K562 (cell line): ENCODE data around the gene PAXIP1. TPM values are rescaled to one million over a fixed set of nuclear protein-coding genes. Genes with fewer than 3 reads are reported as not detected.

ENCODE experiments used
- ATAC-seq: fragments of 200-7000 bp; cut with Tn5 transposase; 3 replicates; pipeline ENCODE4 v1.9.1; 2020; ENCODE audit warnings: moderate library complexity
- BruUV-seq: library from RNA; stranded (reverse); fragments of 400-500 nt; replicated peaks from 2 replicates; lab custom pipeline; 2021; lab: Mats Ljungman, UMichigan
- CTCF ChIA-PET: fragments of 300-600 bp; formaldehyde crosslinking; extraction: SDS; loops from one replicate; lab custom pipeline; 2021; ENCODE audit warnings: low intra/inter-chr PET ratio; lab: Yijun Ruan, JAX
- POLR2A ChIA-PET: fragments of 300-600, 350-650 bp; sonication (Branson Sonifier 250); formaldehyde crosslinking; extraction: SDS; loops from one replicate; lab custom pipeline; 2021; ENCODE audit warnings: antibody characterized with exemption, inconsistent platforms; lab: Yijun Ruan, JAX
- DNase-seq, 4 experiments: peaks; one replicate each; pipeline versions ENCODE4 v3.0.0 to v3.0.0-alpha.2; 2011 to 2018; ENCODE audit warnings: low spot score in 3 of 4, mixed read lengths in 3 of 4; ENCODE audit errors: extremely low read depth in 1 of 4
- FAIRE-seq: peaks from 2 replicates; lab custom pipeline; 2011; peaks lifted over from hg19 to GRCh38; lab: Jason Lieb, UNC
- H2AFZ ChIP-seq: 2 replicates; pipeline ENCODE4 v1.6.0; 2011; ENCODE audit warnings: low read depth, low read length, control low read depth, inconsistent platforms
- H3K27ac ChIP-seq: fragments of 200-600 bp; 3 replicates; pipeline ENCODE4 v1.8.0; 2011; ENCODE audit warnings: low read depth, mild to moderate bottlenecking, control low read depth, inconsistent platforms, low read length, moderate library complexity, mixed read lengths; ENCODE audit errors: extremely low read depth
- H3K27me3 ChIP-seq, 2 experiments: fragments of 300-600 bp in 1 of 2; 2 replicates in 1 of 2; 3 replicates in 1 of 2; pipeline versions ENCODE4 v1.6.0 to v1.8.0; 2011; ENCODE audit warnings: inconsistent platforms in 2 of 2, low read length in 2 of 2, mild to moderate bottlenecking in 1 of 2, mixed read lengths in 1 of 2, moderate library complexity in 1 of 2; ENCODE audit not compliant: control insufficient read depth in 2 of 2, insufficient read depth in 2 of 2
- H3K36me3 ChIP-seq: fragments of 300-600 bp; 3 replicates; pipeline ENCODE4 v1.8.0; 2011; ENCODE audit warnings: mild to moderate bottlenecking, low read length, inconsistent platforms; ENCODE audit not compliant: control insufficient read depth, insufficient read depth
- H3K4me1 ChIP-seq, 2 experiments: fragments of 200-600 bp in 1 of 2; replicated peaks in 1 of 2; 2 replicates in 1 of 2; 3 replicates in 1 of 2; pipeline versions ENCODE4 v1.5.1 to v1.8.0; 2011; ENCODE audit warnings: inconsistent platforms in 2 of 2, low read length in 2 of 2, mild to moderate bottlenecking in 1 of 2, mixed read lengths in 1 of 2, moderate library complexity in 1 of 2; ENCODE audit not compliant: control insufficient read depth in 2 of 2, insufficient read depth in 2 of 2
- H3K4me2 ChIP-seq: 2 replicates; pipeline ENCODE4 v1.6.1; 2011; ENCODE audit warnings: low read length, control low read depth, inconsistent platforms, mixed read lengths; ENCODE audit not compliant: insufficient read depth
- H3K4me3 ChIP-seq: fragments of 200-600 bp; sonication (generic), shearing (Covaris generic); 2 replicates; pipeline ENCODE4 v1.5.1; 2016; ENCODE audit warnings: control low read depth, inconsistent platforms
- H3K79me2 ChIP-seq: fragments of 200-600 bp; 3 replicates; pipeline ENCODE4 v1.8.0; 2011; ENCODE audit warnings: low read length, inconsistent platforms; ENCODE audit not compliant: control insufficient read depth, insufficient read depth
- H3K9ac ChIP-seq, 2 experiments: 2 replicates each; pipeline versions ENCODE4 v1.6.0 to v1.6.1; 2011; ENCODE audit warnings: low read depth in 2 of 2, low read length in 2 of 2, control low read depth in 1 of 2, inconsistent platforms in 1 of 2, mild to moderate bottlenecking in 1 of 2, mixed read lengths in 1 of 2; ENCODE audit not compliant: insufficient read depth in 1 of 2
- H3K9me1 ChIP-seq: one replicate; pipeline ENCODE4 v1.6.0; 2011; ENCODE audit warnings: inconsistent platforms, mild to moderate bottlenecking, low read length, moderate library complexity; ENCODE audit not compliant: control insufficient read depth, insufficient read depth
- H3K9me3 ChIP-seq: replicated peaks from 2 replicates; pipeline ENCODE4 v1.5.1; 2011; ENCODE audit warnings: low read depth, low read length, inconsistent platforms; ENCODE audit not compliant: control insufficient read depth, insufficient read depth
- H4K20me1 ChIP-seq: replicated peaks from 2 replicates; pipeline ENCODE4 v1.6.1; 2011; ENCODE audit warnings: low read length, inconsistent platforms, mixed read lengths; ENCODE audit not compliant: control insufficient read depth, insufficient read depth
- EZH2 ChIP-seq: IDR thresholded peaks from 2 replicates; pipeline ENCODE4 v1.6.1; 2012; ENCODE audit warnings: low read depth, mild to moderate bottlenecking, inconsistent platforms, low read length, borderline replicate concordance
- JUN ChIP-seq, 2 experiments: sonication (generic) in 1 of 2; formaldehyde crosslinking in 1 of 2; IDR thresholded peaks; 2 replicates each; pipeline versions ENCODE4 v1.6.1 to v1.8.0; 2012 to 2022; ENCODE audit warnings: borderline replicate concordance in 2 of 2, mild to moderate bottlenecking in 2 of 2, improper control_type of control experiment in 1 of 2, low read depth in 1 of 2, low read length in 1 of 2, missing genetic modification reagents in 1 of 2
- KDM4B ChIP-seq, 2 experiments: fragments of 450-650 bp in 1 of 2; sonication (generic) in 1 of 2; IDR thresholded peaks; 2 replicates each; pipeline ENCODE4 v1.6.1; 2016 to 2017; ENCODE audit warnings: borderline replicate concordance in 2 of 2, antibody characterized with exemption in 1 of 2, low read depth in 1 of 2, mild to moderate bottlenecking in 1 of 2
- MTA2 ChIP-seq: fragments of 450-650 bp; IDR thresholded peaks from 2 replicates; pipeline ENCODE4 v1.6.1; 2016; ENCODE audit warnings: low read depth
- NCOA4 ChIP-seq: fragments of 450-650 bp; IDR thresholded peaks from 2 replicates; pipeline ENCODE4 v1.6.1; 2018; ENCODE audit warnings: mild to moderate bottlenecking; ENCODE audit not compliant: partially characterized antibody
- NR2F6 ChIP-seq: fragments of 450-650 bp; formaldehyde crosslinking; IDR thresholded peaks from 2 replicates; pipeline ENCODE4 v1.4.0; 2020; ENCODE audit warnings: mild to moderate bottlenecking
- SREBF2 ChIP-seq: sonication (generic); formaldehyde crosslinking; IDR thresholded peaks from 2 replicates; pipeline ENCODE4 v1.4.0; 2020; ENCODE audit warnings: mild to moderate bottlenecking, missing genetic modification reagents
- TAL1 ChIP-seq: fragments of 450-650 bp; IDR thresholded peaks from 2 replicates; pipeline ENCODE4 v1.6.1; 2016; ENCODE audit warnings: mild to moderate bottlenecking
- TARDBP ChIP-seq: fragments of 450-650 bp; IDR thresholded peaks from 2 replicates; pipeline ENCODE4 v1.6.1; 2016
- XRCC3 ChIP-seq: fragments of 450-650 bp; IDR thresholded peaks from 2 replicates; pipeline ENCODE4 v1.6.1; 2017; ENCODE audit warnings: mild to moderate bottlenecking, moderate library complexity
- WGBS: fragments of 100-300 bp; shearing (Covaris generic); methylation state at CpG from one replicate; pipeline ENCODE4 v1.1.6; 2016; ENCODE audit warnings: low coverage, mixed read lengths; ENCODE audit not compliant: insufficient coverage; ENCODE audit errors: missing lambda C conversion rate; 5-methylcytosine and 5-hydroxymethylcytosine counted together
- in situ Hi-C: fragments of 300-500 bp; cut with MboI; formaldehyde crosslinking; loops from 4 replicates; pipeline ENCODE4 v1.15.0; 2018; ENCODE audit warnings: inconsistent platforms, mixed read lengths
- intact Hi-C: fragments of 100-400 bp; cut with micrococcal nuclease; formaldehyde crosslinking; loops from 2 replicates; pipeline ENCODE4 v1.14.2; 2022
- polyA plus RNA-seq, 8 experiments: library from polyadenylated mRNA; depleted of rRNA in 4 of 8; stranded (reverse) in 5 of 8; unstranded in 3 of 8; fragments of >200 nt; fragmentation: Nextera tagmentation in 2 of 8; fragmentation: Illumina TruSeq in 1 of 8; extraction: Ambion mirVana in 2 of 8; extraction: Trizol in 1 of 8; gene quantifications; 2 replicates each; pipeline versions ENCODE4 v1.2.1 to v1.2.3, GENCODE V29; 2011 to 2014; ENCODE audit warnings: inconsistent platforms in 1 of 8, missing spikeins in 1 of 8
- total RNA-seq, 7 experiments: library from RNA; depleted of rRNA in 6 of 7; stranded (reverse); fragments of >200 nt in 6 of 7; fragmentation: Illumina TruSeq in 2 of 7; extraction: Trizol in 2 of 7; gene quantifications; 2 replicates each; pipeline versions ENCODE4 v1.2.1 to v1.2.3, GENCODE V29; 2011 to 2021; ENCODE audit warnings: low replicate concordance in 1 of 7
- TF ChIP-seq, protein P1 (sequence below), 2 experiments: fragments of 450-650 bp in 1 of 2; sonication (generic) in 1 of 2; formaldehyde crosslinking; conservative IDR thresholded peaks; 2 replicates each; pipeline versions ENCODE4 v1.4.0 to v1.8.1; 2020 to 2022; ENCODE audit warnings: mild to moderate bottlenecking in 1 of 2, missing genetic modification reagents in 1 of 2
- TF ChIP-seq, protein P2 (sequence below): sonication (generic); formaldehyde crosslinking; IDR thresholded peaks from 2 replicates; pipeline ENCODE4 v1.8.0; 2022; ENCODE audit warnings: mild to moderate bottlenecking, missing genetic modification reagents, borderline replicate concordance
- TF ChIP-seq, protein P3 (sequence below), 2 experiments: IDR thresholded peaks; 2 replicates each; pipeline ENCODE4 v1.6.1; 2012; ENCODE audit warnings: improper control_type of control experiment in 2 of 2, low read depth in 2 of 2, low read length in 2 of 2, borderline replicate concordance in 1 of 2
- TF ChIP-seq, protein P4 (sequence below): fragments of 200-800 bp; sonication (Bioruptor generic); IDR thresholded peaks from 2 replicates; pipeline ENCODE4 v1.6.1; 2017; ENCODE audit warnings: missing genetic modification characterization, missing compliant biosample characterization

PAXIP1 gene
- total and polyA plus RNA-seq, 9 of the 15 experiments (the other 6 are each of a cell fraction or from before 2014, with no cell fraction given) = 9.7 to 37.9 (median 28.4) TPM

DNA sequence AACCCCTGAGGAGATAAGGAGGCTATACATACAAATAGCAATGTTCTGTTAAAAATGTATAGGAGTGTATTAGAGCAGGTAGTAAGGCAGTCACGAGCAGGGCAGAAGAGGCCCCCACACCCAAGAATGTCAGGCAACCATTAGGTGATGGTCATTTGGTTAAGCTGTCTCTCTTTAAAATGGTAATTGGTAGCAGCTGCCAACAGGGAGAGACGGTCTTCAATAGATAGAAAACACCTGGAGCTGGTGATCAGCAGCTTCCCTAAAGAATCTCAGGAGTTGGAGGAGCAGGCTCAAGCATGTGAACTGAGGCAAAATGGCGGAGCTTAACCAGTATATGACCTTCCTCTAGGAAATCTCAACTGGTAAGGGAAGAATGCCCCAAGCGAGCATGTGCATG is 40.8 kb upstream of the PAXIP1 start (continued):
- TF ChIP-seq, protein P1, sequence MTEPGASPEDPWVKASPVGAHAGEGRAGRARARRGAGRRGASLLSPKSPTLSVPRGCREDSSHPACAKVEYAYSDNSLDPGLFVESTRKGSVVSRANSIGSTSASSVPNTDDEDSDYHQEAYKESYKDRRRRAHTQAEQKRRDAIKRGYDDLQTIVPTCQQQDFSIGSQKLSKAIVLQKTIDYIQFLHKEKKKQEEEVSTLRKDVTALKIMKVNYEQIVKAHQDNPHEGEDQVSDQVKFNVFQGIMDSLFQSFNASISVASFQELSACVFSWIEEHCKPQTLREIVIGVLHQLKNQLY (CRISPR knock-in tag; conservative IDR thresholded peaks at IDR 0.05) = no peak
- TF ChIP-seq, all 486 proteins: peak for 0

DNA sequence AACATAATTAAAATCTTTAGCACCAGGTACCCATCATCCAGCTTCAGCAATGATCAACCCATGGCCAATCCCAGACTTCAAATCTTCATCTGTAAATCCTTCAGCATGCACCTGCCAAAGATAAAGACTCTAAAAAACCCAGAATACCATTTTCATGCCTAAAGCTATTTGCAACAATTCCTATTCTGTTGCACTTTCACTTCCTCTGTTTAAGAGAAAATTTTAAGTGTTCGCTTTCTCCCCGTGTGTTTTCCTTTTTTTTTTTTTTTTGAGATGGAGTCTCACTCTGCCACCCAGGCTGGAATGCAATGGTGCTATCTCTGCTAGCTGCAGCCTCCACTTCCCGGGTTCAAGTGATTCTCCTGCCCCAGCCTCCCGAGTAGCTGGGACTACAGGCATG is 35.4 kb upstream of the PAXIP1 start:
- Histone ChIP-seq H2AFZ (no peak overlapping the region), H3K9me1 (no peaks in the 10 kb centered on the region), H3K79me2 (no peaks in the 10 kb centered on the region), H3K4me2 (no peak overlapping the region), H3K9ac (no peak overlapping the region), H3K36me3 (no peaks in the 10 kb centered on the region), H3K4me3 (no peak overlapping the region), H3K27me3 (peaks cover 5 to 20% of the 10 kb centered on the region in 2 experiments; a peak in 3 of 5 replicates), H3K27ac (no peak overlapping the region), H3K9me3 (no peaks in the 10 kb centered on the region), H4K20me1 (no peaks in the 10 kb centered on the region), H3K4me1 (no peaks in the 10 kb centered on the region)
- WGBS = 0% methylated on average over 4 of the region's 4 CpGs
- in situ Hi-C loops (no loop called here), intact Hi-C loops (no loop called here)
- CTCF ChIA-PET = no interaction called here
- FAIRE-seq (no peak), ATAC-seq (no peak), DNase-seq (no peak)
- POLR2A ChIA-PET = interaction anchor here (0.9 kb wide), 1 partner anchor 17 kb away, joined by 3 read pairs; no protein-coding TSS in a partner anchor
- no peak for TF ChIP-seq NR2F6 (CRISPR knock-in tag)
- TF ChIP-seq, protein P2, sequence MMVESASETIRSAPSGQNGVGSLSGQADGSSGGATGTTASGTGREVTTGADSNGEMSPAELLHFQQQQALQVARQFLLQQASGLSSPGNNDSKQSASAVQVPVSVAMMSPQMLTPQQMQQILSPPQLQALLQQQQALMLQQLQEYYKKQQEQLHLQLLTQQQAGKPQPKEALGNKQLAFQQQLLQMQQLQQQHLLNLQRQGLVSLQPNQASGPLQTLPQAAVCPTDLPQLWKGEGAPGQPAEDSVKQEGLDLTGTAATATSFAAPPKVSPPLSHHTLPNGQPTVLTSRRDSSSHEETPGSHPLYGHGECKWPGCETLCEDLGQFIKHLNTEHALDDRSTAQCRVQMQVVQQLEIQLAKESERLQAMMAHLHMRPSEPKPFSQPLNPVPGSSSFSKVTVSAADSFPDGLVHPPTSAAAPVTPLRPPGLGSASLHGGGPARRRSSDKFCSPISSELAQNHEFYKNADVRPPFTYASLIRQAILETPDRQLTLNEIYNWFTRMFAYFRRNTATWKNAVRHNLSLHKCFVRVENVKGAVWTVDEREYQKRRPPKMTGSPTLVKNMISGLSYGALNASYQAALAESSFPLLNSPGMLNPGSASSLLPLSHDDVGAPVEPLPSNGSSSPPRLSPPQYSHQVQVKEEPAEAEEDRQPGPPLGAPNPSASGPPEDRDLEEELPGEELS = no peak
- TF ChIP-seq KDM4B (IDR thresholded peaks at IDR 0.05; ENCODE audit: borderline replicate concordance in 2 of 2, low read depth in 1 of 2) = no peak
- TF ChIP-seq, protein P3, sequence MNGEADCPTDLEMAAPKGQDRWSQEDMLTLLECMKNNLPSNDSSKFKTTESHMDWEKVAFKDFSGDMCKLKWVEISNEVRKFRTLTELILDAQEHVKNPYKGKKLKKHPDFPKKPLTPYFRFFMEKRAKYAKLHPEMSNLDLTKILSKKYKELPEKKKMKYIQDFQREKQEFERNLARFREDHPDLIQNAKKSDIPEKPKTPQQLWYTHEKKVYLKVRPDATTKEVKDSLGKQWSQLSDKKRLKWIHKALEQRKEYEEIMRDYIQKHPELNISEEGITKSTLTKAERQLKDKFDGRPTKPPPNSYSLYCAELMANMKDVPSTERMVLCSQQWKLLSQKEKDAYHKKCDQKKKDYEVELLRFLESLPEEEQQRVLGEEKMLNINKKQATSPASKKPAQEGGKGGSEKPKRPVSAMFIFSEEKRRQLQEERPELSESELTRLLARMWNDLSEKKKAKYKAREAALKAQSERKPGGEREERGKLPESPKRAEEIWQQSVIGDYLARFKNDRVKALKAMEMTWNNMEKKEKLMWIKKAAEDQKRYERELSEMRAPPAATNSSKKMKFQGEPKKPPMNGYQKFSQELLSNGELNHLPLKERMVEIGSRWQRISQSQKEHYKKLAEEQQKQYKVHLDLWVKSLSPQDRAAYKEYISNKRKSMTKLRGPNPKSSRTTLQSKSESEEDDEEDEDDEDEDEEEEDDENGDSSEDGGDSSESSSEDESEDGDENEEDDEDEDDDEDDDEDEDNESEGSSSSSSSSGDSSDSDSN (IDR thresholded peaks at IDR 0.05; ENCODE audit: borderline replicate concordance in 1 of 2, low read depth in 2 of 2, low read length in 2 of 2) = no peak
- TF ChIP-seq TARDBP = no peak
- TF ChIP-seq TAL1 = no peak
- no peak for TF ChIP-seq MTA2
- TF ChIP-seq, protein P4, sequence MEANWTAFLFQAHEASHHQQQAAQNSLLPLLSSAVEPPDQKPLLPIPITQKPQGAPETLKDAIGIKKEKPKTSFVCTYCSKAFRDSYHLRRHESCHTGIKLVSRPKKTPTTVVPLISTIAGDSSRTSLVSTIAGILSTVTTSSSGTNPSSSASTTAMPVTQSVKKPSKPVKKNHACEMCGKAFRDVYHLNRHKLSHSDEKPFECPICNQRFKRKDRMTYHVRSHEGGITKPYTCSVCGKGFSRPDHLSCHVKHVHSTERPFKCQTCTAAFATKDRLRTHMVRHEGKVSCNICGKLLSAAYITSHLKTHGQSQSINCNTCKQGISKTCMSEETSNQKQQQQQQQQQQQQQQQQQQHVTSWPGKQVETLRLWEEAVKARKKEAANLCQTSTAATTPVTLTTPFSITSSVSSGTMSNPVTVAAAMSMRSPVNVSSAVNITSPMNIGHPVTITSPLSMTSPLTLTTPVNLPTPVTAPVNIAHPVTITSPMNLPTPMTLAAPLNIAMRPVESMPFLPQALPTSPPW (CRISPR knock-in tag) = no peak
- TF ChIP-seq NCOA4 = no peak
- TF ChIP-seq XRCC3 = no peak
- TF ChIP-seq EZH2 = no peak
- TF ChIP-seq SREBF2 (CRISPR knock-in tag) = no peak
- no peak for TF ChIP-seq JUN (IDR thresholded peaks at IDR 0.05; ENCODE audit: borderline replicate concordance, low read depth, low read length)
- TF ChIP-seq JUN (CRISPR knock-in tag; IDR thresholded peaks at IDR 0.05; ENCODE audit: borderline replicate concordance) = no peak
- no TSS peak for BruUV-seq
